Measurements from ENCODE around the gene TRPV4.

- no peak for TF ChIP-seq REST (IDR thresholded peaks at IDR 0.05; ENCODE audit: insufficient read depth in 1 of 2, low read depth in 2 of 2, low read length in 1 of 2)
- TF ChIP-seq POLR2AphosphoS5 (IDR thresholded peaks at IDR 0.05; ENCODE audit: low read depth, low read length) = no peak
- no peak for TF ChIP-seq CTCF (IDR thresholded peaks at IDR 0.05)
Observed at GRCh38 chr12:109820816-109821381, 12.3 kb downstream of the TRPV4 start.

All from Panc1 (cell line).